Osteoblast (primary cell): ENCODE measurements around the gene HDAC4. TPM values are rescaled to one million over a fixed set of nuclear protein-coding genes. Genes with fewer than 3 reads are reported as not detected.

Source experiments
- DNase-seq: peaks from one replicate; pipeline ENCODE4 v3.0.0; 2011; ENCODE audit warnings: low spot score, mixed read lengths; ENCODE audit not compliant: insufficient read length; ENCODE audit errors: missing footprints
- H2AFZ ChIP-seq: 2 replicates; pipeline ENCODE4 v1.6.0; 2011; ENCODE audit warnings: mild to moderate bottlenecking, low read length
- H3K27ac ChIP-seq: 2 replicates; pipeline ENCODE4 v1.5.1; 2011; ENCODE audit warnings: mild to moderate bottlenecking, low read depth, low read length, moderate library complexity
- H3K27me3 ChIP-seq: 2 replicates; pipeline ENCODE4 v1.6.0; 2012; ENCODE audit warnings: mild to moderate bottlenecking, control low read depth, inconsistent platforms, low read length, moderate library complexity; ENCODE audit not compliant: insufficient read depth
- H3K36me3 ChIP-seq: 2 replicates; pipeline ENCODE4 v1.5.1; 2011; ENCODE audit warnings: mild to moderate bottlenecking, low read length, control low read depth, moderate library complexity; ENCODE audit not compliant: insufficient read depth
- H3K4me1 ChIP-seq: 2 replicates; pipeline ENCODE4 v1.5.1; 2011; ENCODE audit warnings: mild to moderate bottlenecking, low read length, control low read depth, moderate library complexity; ENCODE audit not compliant: insufficient read depth
- H3K4me2 ChIP-seq: 2 replicates; pipeline ENCODE4 v1.6.0; 2011; ENCODE audit warnings: mild to moderate bottlenecking, low read length; ENCODE audit not compliant: insufficient read depth
- H3K4me3 ChIP-seq: fragments of 200-600 bp; sonication (generic); 3 replicates; pipeline ENCODE4 v1.5.1; 2012; ENCODE audit warnings: mild to moderate bottlenecking, low read length, inconsistent platforms; ENCODE audit not compliant: insufficient read depth
- H3K79me2 ChIP-seq: 2 replicates; pipeline ENCODE4 v1.6.0; 2012; ENCODE audit warnings: mild to moderate bottlenecking, low read length, control low read depth, inconsistent platforms; ENCODE audit not compliant: insufficient read depth
- H3K9me3 ChIP-seq: 2 replicates; pipeline ENCODE4 v1.5.1; 2011; ENCODE audit warnings: low read depth, low read length, control low read depth
- H4K20me1 ChIP-seq: 2 replicates; pipeline ENCODE4 v1.6.0; 2012; ENCODE audit warnings: mild to moderate bottlenecking, low read length, control low read depth; ENCODE audit not compliant: insufficient read depth
- total RNA-seq: library from RNA; depleted of rRNA; stranded (reverse); fragments of >200 nt; gene quantifications from 2 replicates; pipeline ENCODE4 v1.2.3, GENCODE V29; 2012
- TF ChIP-seq, protein P1 (sequence below): IDR thresholded peaks from 2 replicates; pipeline ENCODE4 v1.5.1; 2011; ENCODE audit warnings: mild to moderate bottlenecking, low read depth, low read length, moderate library complexity; ENCODE audit errors: extremely low read depth

The HDAC4 gene
- total RNA-seq, 1 donor, result 30.8 TPM

DNA sequence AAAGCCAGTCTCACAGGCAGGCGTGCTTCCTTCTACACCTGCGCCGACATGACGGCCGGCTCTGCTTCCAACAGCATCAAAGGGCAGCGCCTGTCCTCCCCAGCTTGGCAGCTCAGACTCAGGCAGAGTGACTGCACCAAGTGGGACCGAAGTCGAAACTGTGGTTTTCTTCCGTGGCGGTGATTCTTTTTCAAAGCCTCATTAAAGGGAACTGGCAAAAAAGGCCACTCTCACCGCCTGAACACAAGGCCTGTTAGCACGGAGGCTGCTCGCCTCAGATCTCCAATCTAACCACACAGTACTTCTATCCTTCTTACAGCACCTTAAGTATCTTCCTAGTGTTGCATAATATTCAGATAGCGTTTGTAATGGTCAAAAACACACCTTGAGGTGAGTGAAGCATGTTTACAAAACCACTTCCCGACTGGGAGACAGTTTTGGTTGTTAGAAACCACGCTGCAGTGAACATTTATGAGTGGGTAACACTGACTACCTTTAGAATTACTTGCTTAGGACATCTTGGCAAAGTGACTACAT, 236.4 kb downstream of the HDAC4 start:
- Histone ChIP-seq H3K9me3 (no peaks in the 10 kb centered on the region), H3K27ac (no peak overlapping the region), H3K27me3 (no peaks in the 10 kb centered on the region), H3K79me2 (no peaks in the 10 kb centered on the region), H3K4me1 (no peaks in the 10 kb centered on the region), H3K4me2 (no peak overlapping the region), H3K4me3 (no peak overlapping the region), H4K20me1 (no peaks in the 10 kb centered on the region), H3K36me3 (no peaks in the 10 kb centered on the region), H2AFZ (no peak overlapping the region)
- TF ChIP-seq, protein P1, sequence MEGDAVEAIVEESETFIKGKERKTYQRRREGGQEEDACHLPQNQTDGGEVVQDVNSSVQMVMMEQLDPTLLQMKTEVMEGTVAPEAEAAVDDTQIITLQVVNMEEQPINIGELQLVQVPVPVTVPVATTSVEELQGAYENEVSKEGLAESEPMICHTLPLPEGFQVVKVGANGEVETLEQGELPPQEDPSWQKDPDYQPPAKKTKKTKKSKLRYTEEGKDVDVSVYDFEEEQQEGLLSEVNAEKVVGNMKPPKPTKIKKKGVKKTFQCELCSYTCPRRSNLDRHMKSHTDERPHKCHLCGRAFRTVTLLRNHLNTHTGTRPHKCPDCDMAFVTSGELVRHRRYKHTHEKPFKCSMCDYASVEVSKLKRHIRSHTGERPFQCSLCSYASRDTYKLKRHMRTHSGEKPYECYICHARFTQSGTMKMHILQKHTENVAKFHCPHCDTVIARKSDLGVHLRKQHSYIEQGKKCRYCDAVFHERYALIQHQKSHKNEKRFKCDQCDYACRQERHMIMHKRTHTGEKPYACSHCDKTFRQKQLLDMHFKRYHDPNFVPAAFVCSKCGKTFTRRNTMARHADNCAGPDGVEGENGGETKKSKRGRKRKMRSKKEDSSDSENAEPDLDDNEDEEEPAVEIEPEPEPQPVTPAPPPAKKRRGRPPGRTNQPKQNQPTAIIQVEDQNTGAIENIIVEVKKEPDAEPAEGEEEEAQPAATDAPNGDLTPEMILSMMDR, result no peak
- peak; percentile 59 for DNase-seq

DNA sequence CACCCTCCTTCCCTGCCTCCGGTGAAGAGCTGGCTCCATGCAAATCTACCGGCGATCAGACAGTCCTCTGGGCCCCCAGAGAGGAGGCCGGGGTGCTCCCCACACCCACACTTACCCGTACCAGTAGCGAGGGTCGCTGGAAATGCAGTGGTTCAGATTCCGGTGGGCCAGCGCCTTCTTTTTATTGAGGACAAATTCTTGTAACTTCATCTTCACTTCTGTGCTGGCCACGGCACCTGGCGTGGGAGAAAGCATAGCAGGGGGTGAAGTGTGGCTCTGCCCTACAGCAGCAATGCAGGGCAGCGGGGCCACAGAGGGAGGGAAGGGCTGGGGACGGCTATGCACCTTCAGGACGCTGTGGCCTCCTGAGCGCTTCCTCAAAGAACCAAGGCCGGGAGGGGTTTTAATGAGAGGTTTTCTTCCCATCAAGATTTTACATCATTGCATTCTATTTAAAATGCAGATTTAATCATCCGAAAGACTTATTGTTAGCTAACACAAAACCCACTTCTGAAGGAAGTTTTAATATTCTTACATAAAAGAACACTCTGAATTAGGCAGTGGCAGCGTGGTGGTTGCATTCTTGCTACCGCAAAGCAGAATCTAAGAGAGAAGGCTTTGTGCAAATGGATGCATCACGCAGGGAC, 237.0 kb downstream of the HDAC4 start:
- no peaks in the 10 kb centered on the region for H4K20me1 ChIP-seq
- TF ChIP-seq, protein P1, result no peak
- no peaks in the 10 kb centered on the region for H3K27me3 ChIP-seq
- H3K4me3 ChIP-seq, result no peak overlapping the region
- no peak overlapping the region for H3K4me2 ChIP-seq
- peak; percentile 3 for DNase-seq
- H3K79me2 ChIP-seq, result no peaks in the 10 kb centered on the region
- H3K4me1 ChIP-seq, result no peaks in the 10 kb centered on the region
- H2AFZ ChIP-seq, result no peak overlapping the region
- no peak overlapping the region for H3K27ac ChIP-seq
- H3K9me3 ChIP-seq, result no peaks in the 10 kb centered on the region
- H3K36me3 ChIP-seq, result no peaks in the 10 kb centered on the region

DNA sequence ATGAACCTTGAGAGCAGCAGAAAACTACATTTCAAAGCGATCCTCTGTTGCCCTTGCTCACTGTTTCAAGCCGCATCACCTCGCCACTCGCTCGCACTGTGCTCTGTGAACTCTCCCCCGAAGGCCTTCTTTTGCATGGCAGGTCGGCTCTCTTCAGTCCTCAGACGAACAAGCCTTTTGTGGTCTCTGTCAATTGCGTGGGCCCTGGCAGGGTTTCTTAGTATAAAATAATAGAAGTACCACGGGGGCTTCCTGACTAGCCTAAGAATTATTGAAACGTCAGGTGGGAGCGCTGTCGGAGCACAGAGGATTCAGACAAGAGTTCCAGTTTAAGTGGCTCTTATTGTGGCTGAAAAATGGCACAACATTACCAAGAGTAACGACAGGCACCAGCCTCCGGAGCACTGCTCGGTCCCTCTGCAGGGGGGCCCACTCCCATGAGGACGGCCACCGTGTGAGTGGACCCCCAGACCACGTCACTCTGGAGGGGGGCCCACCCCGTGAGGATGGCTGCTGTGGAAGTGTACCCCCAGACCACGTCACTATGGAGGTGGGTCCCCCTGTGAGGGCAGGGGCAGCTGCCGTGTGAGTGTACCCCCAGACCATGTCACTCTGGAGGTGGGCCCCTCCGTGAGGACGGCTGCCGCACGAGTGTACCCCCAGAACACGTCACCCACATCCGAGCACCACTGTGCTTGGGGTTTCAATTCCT, 237.7 kb downstream of the HDAC4 start:
- no peaks in the 10 kb centered on the region for H3K9me3 ChIP-seq
- H3K4me1 ChIP-seq, result no peaks in the 10 kb centered on the region
- no peak overlapping the region for H3K27ac ChIP-seq
- no peaks in the 10 kb centered on the region for H3K36me3 ChIP-seq
- no peaks in the 10 kb centered on the region for H4K20me1 ChIP-seq
- H3K27me3 ChIP-seq, result no peaks in the 10 kb centered on the region
- no peak overlapping the region for H3K4me2 ChIP-seq
- DNase-seq, result peak; percentile 39
- H3K79me2 ChIP-seq, result no peaks in the 10 kb centered on the region
- H2AFZ ChIP-seq, result no peak overlapping the region
- no peak overlapping the region for H3K4me3 ChIP-seq
- TF ChIP-seq, protein P1, result no peak

DNA sequence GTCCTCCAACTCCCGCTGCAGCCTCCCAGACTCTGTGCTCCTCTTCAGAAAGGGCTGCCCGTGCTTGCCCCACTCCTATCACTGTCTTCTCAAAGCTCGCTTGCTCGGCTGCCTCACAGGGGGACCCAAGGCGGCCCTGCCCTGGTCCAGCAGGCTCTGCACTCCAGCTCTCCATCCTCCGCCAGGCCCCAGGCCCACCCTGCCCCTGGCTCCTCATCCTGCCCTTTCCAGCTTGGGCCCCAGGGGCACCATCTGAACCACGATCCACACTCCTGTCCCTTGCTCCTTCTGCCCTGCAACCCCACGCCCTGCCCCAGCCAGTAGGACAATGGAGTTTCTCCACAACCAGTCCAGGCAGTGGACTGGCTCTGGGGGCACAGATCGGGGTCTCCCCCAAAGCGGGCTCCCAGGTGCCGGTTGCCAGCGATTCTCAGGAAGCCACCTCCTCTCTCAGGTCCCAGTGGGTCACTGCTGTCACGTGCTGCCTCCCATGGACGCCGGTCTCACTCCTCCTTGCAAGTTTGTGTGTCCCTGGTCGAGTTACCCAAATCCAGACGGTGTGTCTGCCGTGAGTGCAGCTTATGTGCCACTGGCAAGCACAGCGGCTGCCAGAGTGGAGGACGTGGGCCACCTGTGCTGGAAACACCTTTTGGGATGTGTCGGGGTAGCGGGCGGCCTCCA, 238.5 kb downstream of the HDAC4 start:
- peak; percentile 32 for DNase-seq
- no peak overlapping the region for H3K27ac ChIP-seq
- TF ChIP-seq, protein P1, result no peak

More for the DNA sequence above, 238.5 kb downstream of the HDAC4 start:
- Histone ChIP-seq H3K9me3 (no peaks in the 10 kb centered on the region), H3K36me3 (no peaks in the 10 kb centered on the region), H3K27me3 (no peaks in the 10 kb centered on the region), H3K4me3 (no peak overlapping the region), H3K79me2 (no peaks in the 10 kb centered on the region), H3K4me2 (no peak overlapping the region), H2AFZ (no peak overlapping the region), H4K20me1 (no peaks in the 10 kb centered on the region), H3K4me1 (no peaks in the 10 kb centered on the region)
